Fibroblast of villous mesenchyme (primary cell): ENCODE measurements around the gene BCL2. TPM values are rescaled to one million over a fixed set of nuclear protein-coding genes. Genes with fewer than 3 reads are reported as not detected.

ENCODE experiments used
- DNase-seq: peaks from one replicate; pipeline ENCODE4 v3.0.0-alpha.2; 2010; ENCODE audit warnings: low read depth
- H3K4me3 ChIP-seq: 2 replicates; pipeline ENCODE4 v1.5.1; 2011; ENCODE audit warnings: low read depth, mild to moderate bottlenecking, low read length
- total RNA-seq: library from RNA; depleted of rRNA; stranded (reverse); fragments of >200 nt; gene quantifications from 2 replicates; pipeline ENCODE4 v1.2.3, GENCODE V29; 2012
- TF ChIP-seq, protein P1 (sequence below): IDR thresholded peaks from 2 replicates; pipeline ENCODE4 v1.5.1; 2012; ENCODE audit warnings: low read depth, mild to moderate bottlenecking, low read length; ENCODE audit not compliant: insufficient read depth

BCL2 gene
- total RNA-seq, 1 donor: 0.86 TPM

- H3K4me3 ChIP-seq: no peak overlapping the region
- TF ChIP-seq, protein P1, sequence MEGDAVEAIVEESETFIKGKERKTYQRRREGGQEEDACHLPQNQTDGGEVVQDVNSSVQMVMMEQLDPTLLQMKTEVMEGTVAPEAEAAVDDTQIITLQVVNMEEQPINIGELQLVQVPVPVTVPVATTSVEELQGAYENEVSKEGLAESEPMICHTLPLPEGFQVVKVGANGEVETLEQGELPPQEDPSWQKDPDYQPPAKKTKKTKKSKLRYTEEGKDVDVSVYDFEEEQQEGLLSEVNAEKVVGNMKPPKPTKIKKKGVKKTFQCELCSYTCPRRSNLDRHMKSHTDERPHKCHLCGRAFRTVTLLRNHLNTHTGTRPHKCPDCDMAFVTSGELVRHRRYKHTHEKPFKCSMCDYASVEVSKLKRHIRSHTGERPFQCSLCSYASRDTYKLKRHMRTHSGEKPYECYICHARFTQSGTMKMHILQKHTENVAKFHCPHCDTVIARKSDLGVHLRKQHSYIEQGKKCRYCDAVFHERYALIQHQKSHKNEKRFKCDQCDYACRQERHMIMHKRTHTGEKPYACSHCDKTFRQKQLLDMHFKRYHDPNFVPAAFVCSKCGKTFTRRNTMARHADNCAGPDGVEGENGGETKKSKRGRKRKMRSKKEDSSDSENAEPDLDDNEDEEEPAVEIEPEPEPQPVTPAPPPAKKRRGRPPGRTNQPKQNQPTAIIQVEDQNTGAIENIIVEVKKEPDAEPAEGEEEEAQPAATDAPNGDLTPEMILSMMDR: no peak
- no peak for DNase-seq
These were observed 3.7 kb downstream of the BCL2 start for GRCh38 chr18:63315876-63316275.

DNA sequence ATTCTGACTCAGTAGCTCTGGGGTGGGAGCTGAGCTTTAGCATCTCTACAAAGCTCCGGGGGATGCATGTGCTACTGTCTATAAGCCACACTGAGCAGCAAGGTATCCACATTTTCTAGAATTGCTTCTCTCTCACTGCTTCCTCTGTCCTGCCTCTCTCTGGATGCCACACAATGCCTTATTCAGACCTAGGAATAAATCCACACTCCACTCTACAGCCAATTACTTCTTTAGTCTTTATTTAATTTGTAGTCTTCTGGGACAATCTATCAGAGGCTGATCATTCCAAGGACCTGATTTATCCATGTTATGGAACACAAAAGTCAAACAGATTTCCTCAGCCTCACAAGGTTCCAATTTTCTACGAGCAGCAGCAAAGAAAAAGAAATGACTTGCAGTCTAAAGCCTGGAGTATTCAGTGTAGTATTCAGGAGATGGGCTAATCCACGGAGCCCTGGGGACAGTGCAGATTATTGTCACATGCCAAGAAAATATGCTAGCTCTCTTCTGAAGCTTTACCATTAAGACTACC, 4.4 kb downstream of the BCL2 start:
- TF ChIP-seq, protein P1: no peak
- H3K4me3 ChIP-seq: no peak overlapping the region
- no peak for DNase-seq

DNA sequence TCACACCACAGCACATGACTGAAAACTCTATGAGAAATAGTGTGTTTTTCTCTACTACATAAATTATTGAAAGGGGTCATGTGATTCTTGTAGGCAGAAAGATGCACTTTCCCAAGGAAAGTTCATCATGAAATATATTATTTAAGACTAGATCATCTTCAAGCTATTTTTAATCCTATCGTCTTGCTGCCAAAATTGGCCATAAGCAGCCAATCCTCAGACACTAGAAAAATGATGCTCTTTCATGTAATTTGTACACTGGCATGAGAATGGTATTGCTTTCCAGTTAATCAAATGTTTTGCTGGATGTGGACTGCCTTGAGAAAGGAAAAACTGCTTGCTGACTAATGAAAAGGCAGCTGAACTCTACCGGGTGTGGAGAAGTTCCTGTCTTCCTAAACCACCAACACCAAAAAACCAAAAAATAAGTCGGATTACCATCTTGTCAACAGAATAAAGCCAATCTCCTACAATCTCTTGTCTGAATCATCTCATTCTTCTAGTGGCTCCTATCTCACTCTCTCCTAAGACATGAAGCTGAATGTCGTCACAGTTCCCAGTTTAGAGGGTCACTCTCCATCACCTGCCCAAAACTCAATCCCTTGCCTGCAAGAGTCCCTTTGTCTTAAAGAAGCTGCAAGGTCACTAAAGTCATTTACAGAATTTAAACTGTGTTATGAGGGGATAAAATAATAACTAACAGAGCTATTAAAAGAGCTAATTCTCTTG, 5.3 kb downstream of the BCL2 start:
- TF ChIP-seq, protein P1: no peak
- DNase-seq: no peak
- no peak overlapping the region for H3K4me3 ChIP-seq

- H3K4me3 ChIP-seq: no peak overlapping the region
These were observed 6.1 kb downstream of the BCL2 start for GRCh38 chr18:63313396-63313917.

GRCh38 chr18:63312737-63313395, 6.7 kb downstream of the BCL2 start:
- DNase-seq: no peak
- TF ChIP-seq, protein P1: no peak
- H3K4me3 ChIP-seq: no peak overlapping the region

More at GRCh38 chr18:63313396-63313917, 6.1 kb downstream of the BCL2 start:
- no peak for DNase-seq
- TF ChIP-seq, protein P1: no peak

GRCh38 chr18:63312019-63312409, 7.6 kb downstream of the BCL2 start:
- TF ChIP-seq, protein P1: no peak
- H3K4me3 ChIP-seq: no peak overlapping the region
- DNase-seq: no peak
